A673 (cell line): ENCODE data around the gene PERM1.

Source experiments
- CTCF ChIP-seq: fragments of 300-800, 200-600 bp; sonication (generic); conservative IDR thresholded peaks from 2 replicates; pipeline ENCODE4 v1.5.1; 2017; ENCODE audit warnings: low read depth, mild to moderate bottlenecking, antibody characterized with exemption, low read length, moderate library complexity, mixed read lengths
- EZH2 ChIP-seq: fragments of 200-600 bp; sonication (generic); IDR thresholded peaks from 2 replicates; pipeline ENCODE4 v1.6.1; 2017; ENCODE audit warnings: borderline replicate concordance, low read depth, mild to moderate bottlenecking, mixed read lengths, antibody characterized with exemption, low read length; ENCODE audit not compliant: poor library complexity, severe bottlenecking

DNA sequence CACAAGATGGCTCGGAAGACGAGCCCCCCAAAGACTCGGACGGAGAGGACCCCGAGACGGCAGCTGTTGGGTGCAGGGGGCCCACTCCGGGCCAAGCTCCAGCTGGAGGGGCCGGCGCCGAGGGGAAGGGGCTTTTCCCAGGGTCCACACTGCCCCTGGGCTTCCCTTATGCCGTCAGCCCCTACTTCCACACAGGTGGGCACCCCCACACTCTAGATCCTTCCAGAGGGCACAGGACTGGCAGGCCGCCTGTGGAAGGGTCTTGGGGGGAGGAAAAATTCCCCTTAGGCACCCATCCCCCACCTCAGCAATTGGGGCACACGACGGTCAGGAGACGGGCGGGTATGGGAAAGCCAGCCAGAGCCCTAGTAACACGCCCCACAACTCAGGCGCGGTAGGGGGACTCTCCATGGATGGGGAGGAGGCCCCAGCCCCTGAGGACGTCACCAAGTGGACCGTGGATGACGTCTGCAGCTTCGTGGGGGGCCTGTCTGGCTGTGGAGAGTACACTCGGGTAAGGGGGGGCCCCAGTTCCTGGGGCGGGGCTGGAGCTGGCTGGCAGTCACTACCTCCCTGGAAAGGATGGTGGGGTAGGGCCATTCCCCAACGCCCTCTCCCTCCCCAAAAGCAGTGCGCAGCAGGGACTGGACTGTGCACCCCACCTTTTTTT lies 38.9 kb downstream of the PERM1 start:
- TF ChIP-seq CTCF (no peak), EZH2 (no peak)
